B cell (primary cell): ENCODE results near the gene ETS1. TPM values are rescaled to one million over a fixed set of nuclear protein-coding genes. Genes with fewer than 3 reads are reported as not detected.

Experiments
- ATAC-seq: fragments of 200-7000 bp; cut with Tn5 transposase; one replicate; pipeline ENCODE4 v1.10.0; 2021; ENCODE audit warnings: low read depth, mild to moderate bottlenecking, moderate number of reproducible peaks, moderate library complexity
- CTCF ChIA-PET: fragments of 350-600 bp; sonication (Branson Sonifier 250); formaldehyde crosslinking; loops from one replicate; lab custom pipeline; 2021; ENCODE audit warnings: antibody characterized with exemption, inconsistent platforms; lab: Charles Lee
- POLR2A ChIA-PET: fragments of 350-600 bp; sonication (Branson Sonifier 250); formaldehyde crosslinking; loops from one replicate; lab custom pipeline; 2021; ENCODE audit warnings: antibody characterized with exemption; lab: Charles Lee
- DNase-seq: peaks from one replicate; pipeline ENCODE4 v3.0.0; 2013
- H2AFZ ChIP-seq: 2 replicates; pipeline ENCODE4 v1.6.1; 2012; ENCODE audit warnings: mild to moderate bottlenecking, low read depth, low read length; ENCODE audit not compliant: insufficient read depth, poor library complexity, severe bottlenecking
- H3K27ac ChIP-seq, 2 donors: 1 replicate in 1 of 2; 2 replicates in 1 of 2; pipeline ENCODE4 v1.5.1; 2012 to 2013; ENCODE audit warnings: low read length in 2 of 2, mild to moderate bottlenecking in 2 of 2, moderate library complexity in 1 of 2
- H3K27me3 ChIP-seq, 4 experiments: fragments of 200-600 bp in 1 of 4; sonication (generic) in 1 of 4; replicated peaks in 1 of 4; 1 replicate in 2 of 4; 2 replicates in 2 of 4; pipeline versions ENCODE4 v1.6.1 to v1.7.0; 2013 to 2016; ENCODE audit warnings: low read length in 3 of 4, mild to moderate bottlenecking in 2 of 4, mixed read lengths in 1 of 4, moderate library complexity in 1 of 4; ENCODE audit not compliant: insufficient read depth in 4 of 4, control insufficient read depth in 3 of 4; ENCODE audit errors: control extremely low read depth in 1 of 4
- H3K36me3 ChIP-seq, 2 experiments: replicated peaks in 1 of 2; 1 replicate in 1 of 2; 2 replicates in 1 of 2; pipeline versions ENCODE4 v1.6.1 to v1.7.1; 2013; ENCODE audit warnings: low read length in 1 of 2; ENCODE audit not compliant: insufficient read depth in 2 of 2, control insufficient read depth in 1 of 2; ENCODE audit errors: control extremely low read depth in 1 of 2, extremely low read depth in 1 of 2
- H3K4me1 ChIP-seq, 2 donors: fragments of 200-600 bp in 1 of 2; sonication (generic) in 1 of 2; 1 replicate in 1 of 2; 2 replicates in 1 of 2; pipeline versions ENCODE4 v1.5.1 to v1.6.1; 2013 to 2017; ENCODE audit warnings: low read length in 2 of 2; ENCODE audit not compliant: control insufficient read depth in 2 of 2, insufficient read depth in 2 of 2
- H3K4me2 ChIP-seq: replicated peaks from 2 replicates; pipeline ENCODE3; 2012; ENCODE audit warnings: mild to moderate bottlenecking, low read depth, low read length; ENCODE audit not compliant: poor library complexity, severe bottlenecking
- H3K4me3 ChIP-seq, 5 experiments: fragments of 200-600 bp in 1 of 5; sonication (generic) in 1 of 5; 1 replicate in 3 of 5; 2 replicates in 2 of 5; pipeline versions ENCODE4 v1.5.1 to v1.7.0; 2011 to 2016; ENCODE audit warnings: low read length in 4 of 5, mild to moderate bottlenecking in 4 of 5, low read depth in 2 of 5, control low read depth in 1 of 5, moderate library complexity in 1 of 5; ENCODE audit not compliant: insufficient read depth in 1 of 5; ENCODE audit errors: control extremely low read depth in 1 of 5, extremely low read depth in 1 of 5
- H3K79me2 ChIP-seq: fragments of 200-600 bp; sonication (generic); one replicate; pipeline ENCODE4 v1.6.0; 2016; ENCODE audit warnings: low read length; ENCODE audit not compliant: control insufficient read depth, insufficient read depth
- H3K9ac ChIP-seq: fragments of 200-600 bp; sonication (generic); 2 replicates; pipeline ENCODE4 v1.6.1; 2017; ENCODE audit warnings: mild to moderate bottlenecking, low read length, moderate library complexity
- H3K9me3 ChIP-seq, 3 donors: one replicate each; pipeline versions ENCODE4 v1.6.1 to v1.7.1; 2013; ENCODE audit warnings: low read length in 2 of 3; ENCODE audit not compliant: control insufficient read depth in 2 of 3, insufficient read depth in 1 of 3; ENCODE audit errors: control extremely low read depth in 1 of 3
- H4K20me1 ChIP-seq: 2 replicates; pipeline ENCODE4 v1.6.0; 2012; ENCODE audit warnings: mild to moderate bottlenecking, low read length; ENCODE audit not compliant: insufficient read depth, control insufficient read depth, poor library complexity, severe bottlenecking
- H3K27ac Mint-ChIP-seq: one replicate; pipeline ENCODE4 v1.8.0; 2021; ENCODE audit warnings: mixed read lengths
- H3K27me3 Mint-ChIP-seq: one replicate; pipeline ENCODE4 v1.8.0; 2021; ENCODE audit warnings: mixed read lengths
- H3K4me1 Mint-ChIP-seq: one replicate; pipeline ENCODE4 v1.8.0; 2021; ENCODE audit warnings: mixed read lengths
- H3K4me3 Mint-ChIP-seq: one replicate; pipeline ENCODE4 v1.8.0; 2021; ENCODE audit warnings: mixed read lengths
- H3K9me3 Mint-ChIP-seq: one replicate; pipeline ENCODE4 v1.8.0; 2022; ENCODE audit warnings: mixed read lengths; ENCODE audit not compliant: insufficient read depth
- CTCF ChIP-seq: fragments of 200-600 bp; IDR thresholded peaks from one replicate; pipeline ENCODE4 v1.8.0; 2022; ENCODE audit warnings: antibody characterized with exemption, mild to moderate bottlenecking
- EZH2 ChIP-seq: IDR thresholded peaks from 2 replicates; pipeline ENCODE4 v1.6.1; 2012; ENCODE audit warnings: borderline replicate concordance, low read depth, mild to moderate bottlenecking, moderate library complexity, low read length; ENCODE audit not compliant: insufficient read depth, poor library complexity, severe bottlenecking
- WGBS: methylation state at CpG from one replicate; pipeline ENCODE4 v1.1.5; 2013; ENCODE audit warnings: missing lambda C conversion rate; ENCODE audit not compliant: insufficient coverage; 5-methylcytosine and 5-hydroxymethylcytosine counted together
- intact Hi-C: fragments of 100-400 bp; cut with micrococcal nuclease; formaldehyde crosslinking; loops from one replicate; pipeline ENCODE4 v1.10.0; 2022
- polyA plus RNA-seq: library from polyadenylated mRNA; depleted of rRNA; stranded (reverse); fragments of >200 nt; gene quantifications from 2 replicates; pipeline ENCODE4 v1.2.3, GENCODE V29; 2012
- total RNA-seq, 2 donors: library from RNA; stranded (reverse); fragments of 120-200 nt in 1 of 2; gene quantifications; 1 replicate in 1 of 2; 2 replicates in 1 of 2; pipeline versions ENCODE4 v1.2.3 to v1.2.4, GENCODE V29; 2013 to 2022

The ETS1 gene
- total and polyA plus RNA-seq, 2 donors (not counting 1 experiment from before 2014, with no cell fraction given) = 115 to 271 TPM

- H3K4me1 ChIP-seq = peaks cover 21 to 23% of the 10 kb centered on the region in 2 donors
- no peak overlapping the region for H3K4me3 ChIP-seq
- intact Hi-C loops = loop anchor here (2.0 kb wide), 1 partner anchor 23 kb away; no protein-coding TSS in a partner anchor
- peak overlapping the region; percentile 62 for H3K4me2 ChIP-seq
- H3K79me2 ChIP-seq = no peaks in the 10 kb centered on the region
- no CpG with 5 or more reads among the region's 4 CpGs for WGBS
- ATAC-seq (no peak), DNase-seq (no peak)
- H3K27me3 ChIP-seq = no peaks in the 10 kb centered on the region
- H3K36me3 ChIP-seq = no peaks in the 10 kb centered on the region
- Mint-ChIP-seq H3K4me3 (peak overlapping the region; percentile 29), H3K27me3 (no peaks in the 10 kb centered on the region), H3K4me1 (peaks cover 42% of the 10 kb centered on the region), H3K9me3 (peaks cover 6% of the 10 kb centered on the region), H3K27ac (no peak overlapping the region)
- TF ChIP-seq EZH2 (no peak), CTCF (no peak)
- CTCF ChIA-PET = interaction anchor here (1.3 kb wide), 1 partner anchor 55 kb away, joined by 5 read pairs; no protein-coding TSS in a partner anchor
- H2AFZ ChIP-seq = peak overlapping the region; percentile 11
- no peak overlapping the region for H3K27ac ChIP-seq
- H4K20me1 ChIP-seq = no peaks in the 10 kb centered on the region
- peaks cover 0 to 5% (median 4%) of the 10 kb centered on the region in 3 donors for H3K9me3 ChIP-seq
- peak overlapping the region; percentile 21 for H3K9ac ChIP-seq
- POLR2A ChIA-PET = no interaction called here
Measured at GRCh38 chr11:128575961-128576350, 11.4 kb downstream of the ETS1 start.

- intact Hi-C loops = loop anchor here (2.0 kb wide), 1 partner anchor 23 kb away; no protein-coding TSS in a partner anchor
- Mint-ChIP-seq H3K9me3 (peaks cover 6% of the 10 kb centered on the region), H3K27ac (peak overlapping the region; percentile 20), H3K4me1 (peaks cover 45% of the 10 kb centered on the region), H3K27me3 (no peaks in the 10 kb centered on the region), H3K4me3 (peak overlapping the region; percentile 49)
- TF ChIP-seq CTCF = no peak
- no peak for TF ChIP-seq EZH2
- Histone ChIP-seq H3K4me1 (peaks cover 23 to 27% of the 10 kb centered on the region in 2 donors), H3K4me2 (peak overlapping the region; percentile 62), H3K36me3 (no peaks in the 10 kb centered on the region), H3K79me2 (no peaks in the 10 kb centered on the region), H3K9me3 (peaks cover 0 to 5% (median 5%) of the 10 kb centered on the region in 3 donors), H4K20me1 (no peaks in the 10 kb centered on the region), H2AFZ (peak overlapping the region; percentile 11), H3K27me3 (no peaks in the 10 kb centered on the region), H3K9ac (peak overlapping the region; percentile 21), H3K4me3 (peak overlapping the region in 2 of 5 experiments; percentile 4 to 32), H3K27ac (no peak overlapping the region)
- ChIA-PET CTCF (no interaction called here), POLR2A (no interaction called here)
- WGBS = 60% methylated on average over 1 of the region's 9 CpGs
- ATAC-seq (no peak), DNase-seq (no peak)
Measured at GRCh38 chr11:128575174-128575960, 12.0 kb downstream of the ETS1 start.
